ENCODE results near the gene CDIP1. TPM values are rescaled to one million over a fixed set of nuclear protein-coding genes. Genes with fewer than 3 reads are reported as not detected.
A peak's percentile ranks its signal among the peaks of the same experiment; 100 is the strongest.

The CDIP1 gene
- total and polyA plus RNA-seq, 5 experiments from 2014 or later: 18.2 to 25.5 (median 25.0) TPM

- no peaks in the 10 kb centered on the region for H3K27me3 Mint-ChIP-seq
- DNase-seq (no peak), ATAC-seq (no peak)
- H3K27ac Mint-ChIP-seq: peak overlapping the region; percentile 49 to 99 (median 75)
- POLR2A ChIA-PET: interaction anchor here (0.7 to 15.5 kb wide), 3 partner anchors 13 to 40 kb away, joined by 3 to 324 read pairs (median 207); partner anchors contain the start of genes HMOX2 and NMRAL1
- H3K9me3 Mint-ChIP-seq: no peaks in the 10 kb centered on the region
- peak overlapping the region in 6 of 10 donors; percentile 10 to 69 (median 34) for H3K4me3 Mint-ChIP-seq
- peaks cover 50 to 96% (median 93%) of the 10 kb centered on the region in 4 donors for H3K4me1 Mint-ChIP-seq
- peaks cover 0 to 36% (median 0%) of the 10 kb centered on the region in 3 donors for H3K36me3 Mint-ChIP-seq
Observed at GRCh38 chr16:4498546-4499195, 39.9 kb downstream of the CDIP1 start.

DNA sequence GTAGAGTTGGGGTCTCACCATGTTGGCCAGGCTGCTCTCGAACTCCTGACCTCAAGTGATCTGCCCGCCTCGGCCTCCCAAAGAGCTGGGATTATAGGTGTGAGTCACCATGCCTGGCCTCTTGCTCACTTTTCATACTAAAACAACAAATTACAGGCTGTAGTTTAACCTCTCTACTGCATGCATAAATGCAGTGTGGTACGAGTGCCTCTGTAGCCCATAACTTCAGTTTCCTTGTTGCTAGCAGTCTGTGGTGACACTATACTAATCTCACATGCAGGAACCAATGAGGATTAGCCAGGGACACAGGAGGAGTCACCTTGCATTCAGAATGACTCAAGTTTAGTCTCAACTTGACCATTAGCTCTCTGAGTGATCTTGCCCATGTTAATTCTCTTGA is 42.3 kb downstream of the CDIP1 start:
- no peak for DNase-seq
- ATAC-seq: no peak
- H3K27me3 Mint-ChIP-seq: no peaks in the 10 kb centered on the region
- peak overlapping the region in 9 of 10 donors; percentile 38 to 99 (median 81) for H3K27ac Mint-ChIP-seq
- H3K4me3 Mint-ChIP-seq: peak overlapping the region in 2 of 10 donors; percentile 12 to 45
- POLR2A ChIA-PET: interaction anchor here (0.6 to 14.9 kb wide), 5 partner anchors 9 to 78 kb away, joined by 3 to 207 read pairs (median 4); no protein-coding TSS in a partner anchor
- no peaks in the 10 kb centered on the region for H3K9me3 Mint-ChIP-seq
- peaks cover 42 to 93% (median 88%) of the 10 kb centered on the region in 4 donors for H3K4me1 Mint-ChIP-seq
- peaks cover 0 to 49% (median 0%) of the 10 kb centered on the region in 3 donors for H3K36me3 Mint-ChIP-seq

DNA sequence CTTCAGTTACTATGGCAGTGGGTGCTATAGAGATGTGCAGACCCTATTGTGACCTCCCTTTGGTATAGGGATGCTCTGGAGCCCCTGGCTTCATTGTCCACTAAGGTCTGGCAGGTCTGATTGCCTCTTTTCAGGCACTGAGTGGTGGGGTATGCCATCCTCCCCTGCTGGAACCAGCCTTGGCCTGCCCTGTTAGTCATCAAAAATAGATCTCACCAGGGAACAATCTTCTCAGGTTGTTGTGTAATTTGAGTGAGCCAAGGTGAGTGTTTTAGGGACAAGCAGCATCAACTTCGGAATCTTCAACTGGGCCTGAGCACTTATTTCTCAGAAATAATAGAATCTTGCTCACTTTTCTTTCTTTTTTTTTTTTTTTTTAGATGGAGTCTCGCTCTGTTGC is 42.8 kb downstream of the CDIP1 start:
- peak overlapping the region in 1 of 10 donors; percentile 46 for H3K4me3 Mint-ChIP-seq
- POLR2A ChIA-PET: interaction anchor here (0.6 to 14.9 kb wide), 5 partner anchors 9 to 77 kb away, joined by 3 to 207 read pairs (median 4); no protein-coding TSS in a partner anchor
- peaks cover 0 to 54% (median 0%) of the 10 kb centered on the region in 3 donors for H3K36me3 Mint-ChIP-seq
- peaks cover 43 to 93% (median 88%) of the 10 kb centered on the region in 4 donors for H3K4me1 Mint-ChIP-seq
- DNase-seq (no peak), ATAC-seq (no peak)
- H3K27ac Mint-ChIP-seq: peak overlapping the region; percentile 24 to 99 (median 84)
- no peaks in the 10 kb centered on the region for H3K9me3 Mint-ChIP-seq
- no peaks in the 10 kb centered on the region for H3K27me3 Mint-ChIP-seq

GRCh38 chr16:4494746-4495490 is 43.7 kb downstream of the CDIP1 start:
- Mint-ChIP-seq H3K27me3 (no peaks in the 10 kb centered on the region), H3K36me3 (peaks cover 0 to 61% (median 1%) of the 10 kb centered on the region in 3 donors), H3K9me3 (no peaks in the 10 kb centered on the region), H3K4me1 (peaks cover 42 to 93% (median 88%) of the 10 kb centered on the region in 4 donors), H3K4me3 (peak overlapping the region in 4 of 10 donors; percentile 0 to 48 (median 26)), H3K27ac (peak overlapping the region; percentile 78 to 99 (median 88))
- POLR2A ChIA-PET: interaction anchor here (0.7 to 3.9 kb wide), 5 partner anchors 10 to 19 kb away, joined by 3 to 24 read pairs (median 4); partner anchors contain the start of gene HMOX2
- ATAC-seq (peak in 1 of 2 donors; percentile 10), DNase-seq (no peak)

- no peaks in the 10 kb centered on the region for H3K27me3 Mint-ChIP-seq
- ATAC-seq: no peak
Observed at GRCh38 chr16:4491898-4492297, 46.7 kb downstream of the CDIP1 start.

DNA sequence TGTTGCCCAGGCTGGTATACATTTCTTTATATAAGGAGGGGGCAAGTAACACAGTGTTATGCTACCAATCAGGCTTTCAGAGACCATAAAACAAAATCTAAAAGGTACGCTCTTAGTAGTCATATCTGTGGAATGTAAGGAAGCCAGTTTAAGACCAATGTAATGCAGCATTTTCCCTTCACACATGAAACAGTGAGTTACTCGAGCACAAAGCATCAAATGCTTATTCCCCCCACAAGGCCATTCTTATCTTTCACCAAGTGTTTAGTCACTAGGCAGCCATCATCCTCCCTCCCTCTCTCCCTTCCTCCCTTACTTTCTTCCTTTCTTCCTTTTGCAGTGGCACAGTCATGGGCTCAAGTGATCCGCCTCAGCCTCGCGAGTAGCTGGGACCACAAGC is 49.5 kb downstream of the CDIP1 start:
- no peak for DNase-seq
- peaks cover 5 to 65% (median 22%) of the 10 kb centered on the region in 3 donors for H3K36me3 Mint-ChIP-seq
- POLR2A ChIA-PET: interaction anchor here (0.6 to 10.1 kb wide), 5 partner anchors 13 to 74 kb away, joined by 3 to 207 read pairs (median 5); partner anchors contain the start of genes HMOX2 and NMRAL1
- H3K4me3 Mint-ChIP-seq: peak overlapping the region; percentile 54 to 78 (median 74)
- ATAC-seq: peak in 1 of 2 donors; percentile 1
- H3K27ac Mint-ChIP-seq: peak overlapping the region; percentile 91 to 99 (median 96)
- H3K4me1 Mint-ChIP-seq: peaks cover 28 to 81% (median 71%) of the 10 kb centered on the region in 4 donors
- no peaks in the 10 kb centered on the region for H3K9me3 Mint-ChIP-seq
- H3K27me3 Mint-ChIP-seq: no peaks in the 10 kb centered on the region

More at GRCh38 chr16:4491898-4492297, 46.7 kb downstream of the CDIP1 start:
- H3K4me3 Mint-ChIP-seq: peak overlapping the region in 3 of 10 donors; percentile 7 to 41 (median 13)
- H3K27ac Mint-ChIP-seq: peak overlapping the region; percentile 91 to 99 (median 96)
- peaks cover 30 to 90% (median 80%) of the 10 kb centered on the region in 4 donors for H3K4me1 Mint-ChIP-seq
- peaks cover 0 to 51% (median 9%) of the 10 kb centered on the region in 3 donors for H3K36me3 Mint-ChIP-seq
- no peak for DNase-seq
- H3K9me3 Mint-ChIP-seq: no peaks in the 10 kb centered on the region
- POLR2A ChIA-PET: interaction anchor here (0.9 to 7.9 kb wide), 4 partner anchors 8 to 15 kb away, joined by 3 to 120 read pairs (median 18); partner anchors contain the start of genes HMOX2 and NMRAL1

- Mint-ChIP-seq H3K4me1 (peaks cover 25 to 80% (median 67%) of the 10 kb centered on the region in 4 donors), H3K4me3 (peak overlapping the region; percentile 54 to 78 (median 74)), H3K27ac (peak overlapping the region; percentile 91 to 99 (median 96)), H3K27me3 (no peaks in the 10 kb centered on the region), H3K9me3 (no peaks in the 10 kb centered on the region), H3K36me3 (peaks cover 5 to 69% (median 25%) of the 10 kb centered on the region in 3 donors)
- POLR2A ChIA-PET: interaction anchor here (0.6 to 10.1 kb wide), 11 partner anchors 12 to 216 kb away, joined by 3 to 207 read pairs (median 4); partner anchors contain the start of genes HMOX2, NMRAL1 and TFAP4
- ATAC-seq: peak; percentile 85 to 90
- DNase-seq: peak in 7 of 10 donors; percentile 26 to 88 (median 74)
Observed at GRCh38 chr16:4488499-4488967, 50.0 kb downstream of the CDIP1 start.

DNA sequence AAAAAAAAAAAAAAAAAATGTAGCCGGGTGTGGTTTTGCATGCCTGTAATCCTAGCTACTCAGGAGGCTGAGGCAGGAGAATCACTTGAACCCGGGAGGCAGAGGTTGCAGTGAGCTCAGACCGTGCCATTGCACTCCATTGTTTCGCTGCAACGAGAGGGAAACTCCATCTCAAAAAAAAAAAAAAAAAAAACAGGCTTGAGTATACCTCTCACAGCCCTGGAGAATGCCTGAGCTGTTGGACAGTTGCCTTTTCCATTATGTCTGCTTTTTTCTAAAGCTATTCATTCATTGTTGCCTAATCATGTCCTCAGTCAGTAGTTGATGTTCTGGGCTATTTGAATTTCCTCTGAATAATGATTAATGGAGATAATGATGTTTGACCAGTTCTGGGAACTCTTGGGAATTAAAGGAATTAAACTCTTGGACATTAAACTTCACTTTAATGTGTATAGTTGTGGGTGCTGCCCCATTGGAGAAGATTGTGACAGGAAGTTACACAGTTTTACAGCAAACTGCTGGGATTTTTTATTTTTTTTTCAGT is 50.5 kb downstream of the CDIP1 start:
- peak; percentile 42 to 47 for ATAC-seq
- Mint-ChIP-seq H3K9me3 (no peaks in the 10 kb centered on the region), H3K27ac (peak overlapping the region; percentile 91 to 99 (median 96)), H3K4me3 (peak overlapping the region; percentile 54 to 78 (median 74)), H3K36me3 (peaks cover 5 to 67% (median 25%) of the 10 kb centered on the region in 3 donors), H3K4me1 (peaks cover 22 to 79% (median 65%) of the 10 kb centered on the region in 4 donors), H3K27me3 (no peaks in the 10 kb centered on the region)
- POLR2A ChIA-PET: interaction anchor here (0.6 to 10.1 kb wide), 10 partner anchors 12 to 1476 kb away, joined by 3 to 207 read pairs (median 4); partner anchors contain the start of genes HMOX2, NMRAL1 and TFAP4
- DNase-seq: peak in 1 of 10 donors; percentile 38

DNA sequence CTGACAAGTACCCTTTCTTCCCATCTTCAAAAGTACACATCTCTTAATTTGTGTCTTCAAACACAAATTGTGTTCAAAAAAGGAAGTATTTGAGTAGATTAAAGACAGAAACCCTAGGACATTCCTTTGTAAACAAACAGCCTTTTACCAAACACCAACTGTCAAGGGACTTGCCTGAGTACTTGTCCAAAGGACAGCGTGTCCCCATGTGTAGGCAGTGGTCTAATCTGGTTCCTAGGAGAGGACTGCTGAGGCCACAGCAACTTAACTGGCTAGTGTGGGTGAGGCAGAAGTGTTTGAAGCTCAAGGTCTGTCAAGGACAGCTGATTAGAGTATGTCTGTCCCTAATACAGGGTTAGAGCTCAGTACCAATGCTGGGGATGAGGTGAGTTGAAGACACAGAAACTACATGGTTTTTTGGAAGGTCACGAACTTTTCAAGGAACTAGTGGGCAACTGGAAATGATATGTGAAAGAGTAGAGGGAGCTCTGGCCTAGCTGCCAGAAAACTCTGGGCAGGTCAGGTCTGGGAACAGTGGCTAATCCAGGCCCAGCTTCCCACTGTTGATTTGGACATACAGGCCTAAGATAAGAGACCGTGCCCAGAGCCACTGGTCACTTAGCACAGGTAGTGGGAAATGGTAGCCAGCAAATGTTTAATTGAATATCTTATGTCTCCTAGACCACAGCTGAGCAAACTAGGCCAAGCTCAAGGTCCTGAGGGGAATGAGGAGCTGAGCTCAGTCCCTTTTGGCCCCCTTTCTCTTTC is 52.3 kb downstream of the CDIP1 start:
- POLR2A ChIA-PET: interaction anchor here (0.6 to 10.1 kb wide), 5 partner anchors 10 to 324 kb away, joined by 3 to 207 read pairs (median 3); partner anchors contain the start of genes HMOX2 and NMRAL1
- Mint-ChIP-seq H3K27ac (peak overlapping the region; percentile 83 to 98 (median 90)), H3K4me3 (peak overlapping the region in 6 of 10 donors; percentile 2 to 23 (median 12)), H3K27me3 (no peaks in the 10 kb centered on the region), H3K9me3 (no peaks in the 10 kb centered on the region), H3K36me3 (peaks cover 5 to 73% (median 25%) of the 10 kb centered on the region in 3 donors), H3K4me1 (peaks cover 36 to 82% (median 75%) of the 10 kb centered on the region in 4 donors)
- ATAC-seq (no peak), DNase-seq (no peak)

- no peaks in the 10 kb centered on the region for H3K27me3 Mint-ChIP-seq
- H3K4me1 Mint-ChIP-seq: peaks cover 31 to 73% (median 65%) of the 10 kb centered on the region in 4 donors
- H3K27ac Mint-ChIP-seq: peak overlapping the region; percentile 68 to 94 (median 86)
- DNase-seq (no peak), ATAC-seq (no peak)
- H3K4me3 Mint-ChIP-seq: peak overlapping the region in 8 of 10 donors; percentile 25 to 82 (median 50)
- H3K36me3 Mint-ChIP-seq: peaks cover 5 to 63% (median 19%) of the 10 kb centered on the region in 3 donors
- H3K9me3 Mint-ChIP-seq: no peaks in the 10 kb centered on the region
- POLR2A ChIA-PET: interaction anchor here (10.1 kb wide), 1 partner anchor 21 kb away, joined by 207 read pairs; no protein-coding TSS in a partner anchor
Observed at GRCh38 chr16:4481963-4482362, 56.6 kb downstream of the CDIP1 start.

- ATAC-seq (peak; percentile 12 to 21), DNase-seq (no peak)
- Mint-ChIP-seq H3K27ac (peak overlapping the region; percentile 68 to 94 (median 84)), H3K4me1 (peaks cover 31 to 69% (median 62%) of the 10 kb centered on the region in 4 donors), H3K4me3 (peak overlapping the region in 8 of 10 donors; percentile 25 to 82 (median 50)), H3K36me3 (peaks cover 5 to 59% (median 19%) of the 10 kb centered on the region in 3 donors), H3K27me3 (no peaks in the 10 kb centered on the region), H3K9me3 (no peaks in the 10 kb centered on the region)
- POLR2A ChIA-PET: interaction anchor here (10.1 kb wide), 1 partner anchor 21 kb away, joined by 207 read pairs; no protein-coding TSS in a partner anchor
Observed at GRCh38 chr16:4481526-4481925, 57.0 kb downstream of the CDIP1 start.
